Parathyroid adenoma (tissue), 2 donors: ENCODE measurements around the gene USP4.
"Not testable (repeated sequence)": the region's sequence is repeated elsewhere in the genome, so short reads cannot be mapped to it uniquely, and the experiment has no call there.

Experiments
- H2AFZ ChIP-seq: fragments of 300-600 bp; sonication (generic); one replicate; pipeline ENCODE4 v1.7.0; 2017; ENCODE audit warnings: antibody characterized with exemption, mild to moderate bottlenecking
- H3K27ac ChIP-seq: fragments of 300-600 bp; sonication (generic); one replicate; pipeline ENCODE4 v1.7.0; 2017
- H3K27me3 ChIP-seq: fragments of 300-600 bp; sonication (generic); one replicate; pipeline ENCODE4 v1.7.0; 2017; ENCODE audit warnings: low read length; ENCODE audit not compliant: control insufficient read depth, insufficient read depth
- H3K36me3 ChIP-seq: fragments of 300-600 bp; sonication (generic); one replicate; pipeline ENCODE4 v1.7.0; 2017; ENCODE audit warnings: low read length; ENCODE audit not compliant: control insufficient read depth, insufficient read depth
- H3K4me1 ChIP-seq: fragments of 300-600 bp; sonication (generic); one replicate; pipeline ENCODE4 v1.7.0; 2017; ENCODE audit warnings: control low read depth
- H3K4me2 ChIP-seq: fragments of 300-600 bp; sonication (generic); one replicate; pipeline ENCODE4 v1.7.0; 2017; ENCODE audit warnings: low read length
- H3K4me3 ChIP-seq: fragments of 300-600 bp; sonication (generic); one replicate; pipeline ENCODE4 v1.7.0; 2017; ENCODE audit warnings: low read depth, low read length
- H3K79me2 ChIP-seq: fragments of 300-600 bp; sonication (generic); one replicate; pipeline ENCODE4 v1.7.0; 2017; ENCODE audit warnings: control low read depth
- H3K9ac ChIP-seq: fragments of 300-600 bp; sonication (generic); one replicate; pipeline ENCODE4 v1.7.0; 2017; ENCODE audit warnings: mild to moderate bottlenecking
- H3K9me3 ChIP-seq: fragments of 300-600 bp; sonication (generic); one replicate; pipeline ENCODE4 v1.7.0; 2017; ENCODE audit warnings: low read length; ENCODE audit not compliant: control insufficient read depth
- TF ChIP-seq, protein P1 (sequence below): fragments of 300-600 bp; sonication (generic); IDR thresholded peaks from one replicate; pipeline ENCODE4 v1.7.0; 2017; ENCODE audit warnings: antibody characterized with exemption, mild to moderate bottlenecking
- donor health status: primary hyperparathyroidism.

Gene USP4

DNA sequence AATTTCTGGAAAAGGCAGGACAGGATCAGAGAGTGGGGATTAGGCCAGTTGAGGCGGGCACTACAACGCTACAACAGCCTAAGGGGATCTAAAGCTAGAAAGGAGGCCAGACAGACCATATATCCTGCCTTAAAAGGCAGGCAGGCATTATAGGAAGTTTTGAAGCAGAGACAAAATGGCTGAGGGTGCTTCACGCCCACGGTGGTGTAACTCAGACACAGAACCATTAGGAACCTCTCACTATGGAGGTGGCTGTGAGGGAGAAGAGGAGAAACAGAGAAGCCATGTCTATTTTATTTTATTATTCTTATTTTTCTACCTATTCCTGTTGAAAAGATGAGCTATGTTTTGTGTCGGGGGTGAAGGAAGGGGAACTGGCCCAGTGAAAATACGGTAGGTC, 2.1 kb upstream of the USP4 start:
- H3K4me3 ChIP-seq: no peak overlapping the region
- H3K27ac ChIP-seq: no peak overlapping the region
- TF ChIP-seq, protein P1, sequence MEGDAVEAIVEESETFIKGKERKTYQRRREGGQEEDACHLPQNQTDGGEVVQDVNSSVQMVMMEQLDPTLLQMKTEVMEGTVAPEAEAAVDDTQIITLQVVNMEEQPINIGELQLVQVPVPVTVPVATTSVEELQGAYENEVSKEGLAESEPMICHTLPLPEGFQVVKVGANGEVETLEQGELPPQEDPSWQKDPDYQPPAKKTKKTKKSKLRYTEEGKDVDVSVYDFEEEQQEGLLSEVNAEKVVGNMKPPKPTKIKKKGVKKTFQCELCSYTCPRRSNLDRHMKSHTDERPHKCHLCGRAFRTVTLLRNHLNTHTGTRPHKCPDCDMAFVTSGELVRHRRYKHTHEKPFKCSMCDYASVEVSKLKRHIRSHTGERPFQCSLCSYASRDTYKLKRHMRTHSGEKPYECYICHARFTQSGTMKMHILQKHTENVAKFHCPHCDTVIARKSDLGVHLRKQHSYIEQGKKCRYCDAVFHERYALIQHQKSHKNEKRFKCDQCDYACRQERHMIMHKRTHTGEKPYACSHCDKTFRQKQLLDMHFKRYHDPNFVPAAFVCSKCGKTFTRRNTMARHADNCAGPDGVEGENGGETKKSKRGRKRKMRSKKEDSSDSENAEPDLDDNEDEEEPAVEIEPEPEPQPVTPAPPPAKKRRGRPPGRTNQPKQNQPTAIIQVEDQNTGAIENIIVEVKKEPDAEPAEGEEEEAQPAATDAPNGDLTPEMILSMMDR: no peak
- no peaks in the 10 kb centered on the region for H3K27me3 ChIP-seq
- no peak overlapping the region for H3K9ac ChIP-seq
- H2AFZ ChIP-seq: no peak overlapping the region
- H3K9me3 ChIP-seq: no peaks in the 10 kb centered on the region
- H3K36me3 ChIP-seq: no peaks in the 10 kb centered on the region
- H3K4me1 ChIP-seq: peaks cover 6% of the 10 kb centered on the region
- H3K79me2 ChIP-seq: peaks cover 20% of the 10 kb centered on the region
- H3K4me2 ChIP-seq: no peak overlapping the region

DNA sequence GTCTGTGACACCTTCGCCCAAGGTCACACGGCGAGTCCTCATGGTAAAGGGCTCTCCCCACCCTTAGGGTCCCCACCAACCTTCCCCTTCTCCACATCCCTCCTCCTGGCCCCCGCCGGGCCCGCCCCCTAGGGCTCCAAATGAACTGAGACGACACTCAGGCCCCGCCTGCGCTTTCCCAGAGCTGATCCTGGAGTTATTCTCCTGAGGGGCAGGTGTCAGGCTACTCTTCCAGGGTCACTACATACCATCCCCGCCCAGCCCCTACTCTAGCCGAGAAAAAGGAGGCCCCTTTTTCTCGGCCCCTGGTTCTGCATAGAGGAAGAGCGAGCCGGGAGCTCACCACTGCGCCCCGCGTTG, 292 bp downstream of the USP4 start:
- peaks cover 6% of the 10 kb centered on the region for H3K4me1 ChIP-seq
- H3K27ac ChIP-seq: peak overlapping the region; percentile 91
- TF ChIP-seq, protein P1: no peak
- H3K4me3 ChIP-seq: peak overlapping the region; percentile 77
- H3K79me2 ChIP-seq: peaks cover 25% of the 10 kb centered on the region
- no peaks in the 10 kb centered on the region for H3K36me3 ChIP-seq
- no peaks in the 10 kb centered on the region for H3K9me3 ChIP-seq
- no peaks in the 10 kb centered on the region for H3K27me3 ChIP-seq
- H3K4me2 ChIP-seq: peak overlapping the region; percentile 92
- peak overlapping the region; percentile 74 for H3K9ac ChIP-seq
- H2AFZ ChIP-seq: peak overlapping the region; percentile 99

DNA sequence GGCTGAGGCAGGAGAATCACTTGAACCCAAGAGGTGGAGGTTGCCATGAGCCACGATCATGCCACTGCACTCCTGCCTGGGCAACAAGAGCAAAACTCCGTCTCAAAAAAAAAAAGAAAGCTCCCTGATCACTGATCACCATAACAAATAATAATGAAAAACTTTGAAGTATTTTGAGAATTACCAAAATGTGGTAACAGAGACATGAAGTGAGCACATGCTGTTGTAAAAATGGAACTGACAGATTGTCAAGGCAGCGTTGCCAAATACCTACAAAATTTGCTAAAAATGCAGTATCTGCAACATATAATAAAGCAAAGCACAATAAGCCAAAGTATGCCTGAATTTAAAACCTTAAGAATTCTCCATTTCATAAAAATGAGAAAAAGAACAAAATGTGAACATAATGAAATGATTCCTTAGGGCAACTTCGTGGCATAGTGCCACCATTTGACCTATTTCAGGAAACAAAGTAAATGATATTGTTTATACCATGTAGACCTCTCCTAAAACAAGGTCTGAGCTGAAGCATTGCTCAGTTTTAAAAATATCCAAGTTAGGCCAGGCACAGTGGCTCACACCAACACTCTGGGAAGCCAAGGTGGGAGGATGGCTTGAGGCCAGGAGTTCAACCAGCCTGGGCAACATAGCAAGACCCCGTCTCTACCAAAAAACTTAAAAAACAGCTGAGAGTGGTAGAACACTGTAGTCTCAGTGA, 5.8 kb downstream of the USP4 start:
- TF ChIP-seq, protein P1: no peak
- H2AFZ ChIP-seq: no peak overlapping the region
- H3K79me2 ChIP-seq: peaks cover 27% of the 10 kb centered on the region
- no peak overlapping the region for H3K9ac ChIP-seq
- H3K4me3 ChIP-seq: no peak overlapping the region
- peaks cover 5% of the 10 kb centered on the region for H3K4me1 ChIP-seq
- no peaks in the 10 kb centered on the region for H3K9me3 ChIP-seq
- H3K4me2 ChIP-seq: no peak overlapping the region
- H3K27ac ChIP-seq: no peak overlapping the region
- H3K36me3 ChIP-seq: no peaks in the 10 kb centered on the region
- H3K27me3 ChIP-seq: no peaks in the 10 kb centered on the region

DNA sequence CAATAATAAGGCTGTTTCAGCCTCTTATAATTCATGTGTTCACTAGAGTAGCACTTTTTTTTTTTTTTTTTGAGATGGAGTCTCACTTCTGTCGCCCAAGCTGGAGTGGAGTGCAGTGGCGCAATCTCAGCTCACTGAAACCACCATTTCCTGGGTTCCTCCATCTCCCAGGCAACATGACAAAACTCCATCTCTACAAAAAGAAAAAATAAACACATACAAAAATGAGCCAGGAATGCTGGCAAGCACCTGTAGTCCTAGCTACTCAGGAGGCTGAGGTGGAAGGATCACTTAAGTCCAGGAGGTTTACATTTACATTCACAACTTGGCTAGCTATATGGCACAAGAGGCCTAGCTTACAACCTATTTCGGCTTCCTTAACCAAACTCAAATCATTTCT, 6.8 kb downstream of the USP4 start:
- no peak overlapping the region for H3K4me2 ChIP-seq
- H3K27ac ChIP-seq: no peak overlapping the region
- no peak overlapping the region for H3K9ac ChIP-seq
- no peak overlapping the region for H2AFZ ChIP-seq
- no peaks in the 10 kb centered on the region for H3K36me3 ChIP-seq
- H3K9me3 ChIP-seq: no peaks in the 10 kb centered on the region
- TF ChIP-seq, protein P1: no peak
- no peaks in the 10 kb centered on the region for H3K27me3 ChIP-seq
- no peaks in the 10 kb centered on the region for H3K4me1 ChIP-seq
- peaks cover 20% of the 10 kb centered on the region for H3K79me2 ChIP-seq
- no peak overlapping the region for H3K4me3 ChIP-seq

DNA sequence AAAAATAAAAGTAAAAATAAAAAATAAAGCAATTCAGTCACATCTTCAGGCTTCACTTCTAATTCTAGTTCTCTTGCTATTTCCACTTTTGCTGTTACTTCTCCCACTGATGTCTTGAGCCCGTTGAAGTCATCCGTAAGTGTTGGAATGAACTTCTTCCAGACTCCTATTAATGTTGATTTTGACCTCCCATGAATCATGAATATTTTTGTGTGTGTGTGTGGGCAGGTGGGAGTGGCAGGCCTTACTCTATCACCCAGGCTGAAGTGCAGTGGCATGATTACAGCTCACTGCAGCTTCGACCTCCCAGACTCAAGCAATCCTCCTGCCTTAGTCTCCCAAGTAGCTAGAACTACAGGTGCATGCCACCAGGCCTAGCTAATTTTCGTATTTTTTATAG, 10.7 kb downstream of the USP4 start:
- H3K4me2 ChIP-seq: no peak overlapping the region
- no peak overlapping the region for H2AFZ ChIP-seq
- no peak overlapping the region for H3K27ac ChIP-seq
- no peak overlapping the region for H3K4me3 ChIP-seq
- no peaks in the 10 kb centered on the region for H3K4me1 ChIP-seq
- H3K27me3 ChIP-seq: no peaks in the 10 kb centered on the region
- H3K9ac ChIP-seq: no peak overlapping the region
- no peaks in the 10 kb centered on the region for H3K36me3 ChIP-seq
- TF ChIP-seq, protein P1: no peak
- H3K9me3 ChIP-seq: no peaks in the 10 kb centered on the region
- peaks cover 25% of the 10 kb centered on the region for H3K79me2 ChIP-seq

DNA sequence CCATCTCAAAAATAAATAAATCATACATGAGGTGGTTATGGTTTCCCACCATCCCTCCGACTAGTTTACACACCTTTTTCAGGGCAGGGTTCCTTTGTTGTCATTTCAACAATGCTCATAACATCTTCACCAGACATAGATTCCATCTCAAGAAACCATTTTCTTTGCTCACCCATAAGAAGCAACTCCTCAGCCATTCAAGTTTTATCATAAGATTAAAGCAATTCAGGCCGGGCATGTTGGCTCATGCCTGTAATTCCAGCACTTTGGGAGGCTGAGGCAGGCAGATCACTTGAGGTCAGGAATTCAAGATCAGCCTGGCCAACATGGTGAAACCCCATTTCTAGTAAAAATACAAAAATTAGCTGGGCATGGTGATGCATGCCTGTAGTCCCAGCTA, 11.5 kb downstream of the USP4 start:
- not testable (repeated sequence) for H3K27me3 ChIP-seq, H2AFZ ChIP-seq, H3K27ac ChIP-seq, H3K9me3 ChIP-seq, H3K4me2 ChIP-seq, H3K9ac ChIP-seq, H3K36me3 ChIP-seq, H3K4me3 ChIP-seq, H3K4me1 ChIP-seq
- peaks cover 24% of the 10 kb centered on the region for H3K79me2 ChIP-seq
